GM12801 (cell line): ENCODE results near the gene SSBP2.

Source experiments
- CTCF ChIP-seq: IDR thresholded peaks from one replicate; pipeline ENCODE4 v1.5.1; 2011; ENCODE audit warnings: control low read depth; ENCODE audit not compliant: insufficient read length; ENCODE audit errors: extremely low read depth

Gene SSBP2

GRCh38 chr5:81719743-81720345 is 31.1 kb downstream of the SSBP2 start:
- TF ChIP-seq CTCF = no peak

- no peak for TF ChIP-seq CTCF
These were observed 32.6 kb downstream of the SSBP2 start for GRCh38 chr5:81718300-81718699.

GRCh38 chr5:81717860-81718259 is 33.0 kb downstream of the SSBP2 start:
- no peak for TF ChIP-seq CTCF

- TF ChIP-seq CTCF = no peak
These were observed 33.7 kb downstream of the SSBP2 start for GRCh38 chr5:81717226-81717625.

GRCh38 chr5:81708889-81709288 is 42.0 kb downstream of the SSBP2 start:
- no peak for TF ChIP-seq CTCF

GRCh38 chr5:81703840-81704239 is 47.1 kb downstream of the SSBP2 start:
- no peak for TF ChIP-seq CTCF

GRCh38 chr5:81700166-81700565 is 50.7 kb downstream of the SSBP2 start:
- no peak for TF ChIP-seq CTCF
